ENCODE results near the gene SPATA13. TPM values are rescaled to one million over a fixed set of nuclear protein-coding genes. Genes with fewer than 3 reads are reported as not detected.

Gene SPATA13
- total RNA-seq, 1 experiment from 2014 or later = 14.1 TPM

DNA sequence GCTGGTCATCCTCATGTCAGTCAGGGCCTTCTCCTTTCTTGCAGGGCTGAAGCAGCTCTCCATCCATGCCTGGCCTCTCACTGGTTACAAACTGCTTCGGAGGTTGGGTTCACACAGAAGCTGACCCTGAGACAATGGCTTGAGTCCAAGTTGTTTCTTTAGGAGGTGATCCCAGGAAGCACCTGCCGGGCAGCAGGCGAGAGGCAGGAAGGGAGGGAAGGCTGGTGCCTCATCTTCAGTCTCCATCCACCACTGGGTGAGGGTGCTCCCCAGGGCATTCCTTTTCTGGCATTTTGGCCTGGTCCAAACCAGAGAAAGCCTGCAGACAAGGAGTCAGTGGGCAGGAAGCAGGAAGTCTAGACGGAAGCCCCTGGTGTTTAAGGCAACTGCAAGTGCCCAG is 17.6 kb upstream of the SPATA13 start:
- Histone ChIP-seq H3K56ac (ENCODE audit: insufficient read length, low read depth, low read length) (no peak overlapping the region), H2BK120ac (ENCODE audit: low read depth, low read length, poor library complexity, severe bottlenecking) (no peak overlapping the region), H3K79me1 (ENCODE audit: insufficient read depth, low read depth, low read length, poor library complexity, severe bottlenecking) (no peaks in the 10 kb centered on the region), H3K23me2 (ENCODE audit: insufficient read length, low read depth, low read length, poor library complexity, severe bottlenecking) (no peaks in the 10 kb centered on the region), H3K23ac (ENCODE audit: insufficient read length, low read depth, low read length) (no peak overlapping the region), H3T11ph (ENCODE audit: low read length) (no peak overlapping the region), H3K27ac (ENCODE audit: insufficient read length, low read depth, low read length) (no peak overlapping the region), H3K9me3 (ENCODE audit: control insufficient read depth, low read depth, low read length) (no peaks in the 10 kb centered on the region), H2BK20ac (ENCODE audit: low read depth, low read length, poor library complexity, severe bottlenecking) (no peak overlapping the region), H2AFZ (ENCODE audit: low read length) (no peak overlapping the region), H2AK5ac (ENCODE audit: insufficient read length, low read length) (no peak overlapping the region), H4K20me1 (ENCODE audit: control insufficient read depth, insufficient read depth, insufficient read length) (no peaks in the 10 kb centered on the region), H3K9ac (ENCODE audit: extremely low read depth, insufficient read length, low read length) (no peak overlapping the region), H3K79me2 (ENCODE audit: insufficient read depth, low read length) (no peaks in the 10 kb centered on the region), H4K5ac (ENCODE audit: insufficient read length, low read depth, low read length) (no peak overlapping the region), H2BK15ac (ENCODE audit: low read depth, low read length) (no peak overlapping the region), H3K4me2 (ENCODE audit: insufficient read depth, insufficient read length, low read length) (no peak overlapping the region), H2BK12ac (ENCODE audit: insufficient read length, low read depth, low read length) (no peak overlapping the region), H3K14ac (ENCODE audit: insufficient read depth, low read length) (no peak overlapping the region), H2BK5ac (ENCODE audit: insufficient read length, low read length) (no peak overlapping the region), H3K4me1 (ENCODE audit: insufficient read depth, low read length) (peaks cover 9% of the 10 kb centered on the region; the same call in 1 of the 2 replicates), H4K91ac (ENCODE audit: insufficient read length, low read depth, low read length) (no peak overlapping the region), H3K18ac (ENCODE audit: insufficient read length, low read depth, low read length) (no peak overlapping the region), H3K4ac (ENCODE audit: low read depth, low read length) (no peak overlapping the region), H4K8ac (replicated peaks; ENCODE audit: insufficient read length, low read depth, low read length) (no peak overlapping the region), H3K27me3 (ENCODE audit: insufficient read depth, low read length) (no peaks in the 10 kb centered on the region; the same call in 1 of the 2 replicates)
- no CpG with 5 or more reads among the region's 4 CpGs for WGBS (ENCODE audit: extremely low coverage, insufficient read length, low lambda C conversion rate)
- TF ChIP-seq, protein P1, sequence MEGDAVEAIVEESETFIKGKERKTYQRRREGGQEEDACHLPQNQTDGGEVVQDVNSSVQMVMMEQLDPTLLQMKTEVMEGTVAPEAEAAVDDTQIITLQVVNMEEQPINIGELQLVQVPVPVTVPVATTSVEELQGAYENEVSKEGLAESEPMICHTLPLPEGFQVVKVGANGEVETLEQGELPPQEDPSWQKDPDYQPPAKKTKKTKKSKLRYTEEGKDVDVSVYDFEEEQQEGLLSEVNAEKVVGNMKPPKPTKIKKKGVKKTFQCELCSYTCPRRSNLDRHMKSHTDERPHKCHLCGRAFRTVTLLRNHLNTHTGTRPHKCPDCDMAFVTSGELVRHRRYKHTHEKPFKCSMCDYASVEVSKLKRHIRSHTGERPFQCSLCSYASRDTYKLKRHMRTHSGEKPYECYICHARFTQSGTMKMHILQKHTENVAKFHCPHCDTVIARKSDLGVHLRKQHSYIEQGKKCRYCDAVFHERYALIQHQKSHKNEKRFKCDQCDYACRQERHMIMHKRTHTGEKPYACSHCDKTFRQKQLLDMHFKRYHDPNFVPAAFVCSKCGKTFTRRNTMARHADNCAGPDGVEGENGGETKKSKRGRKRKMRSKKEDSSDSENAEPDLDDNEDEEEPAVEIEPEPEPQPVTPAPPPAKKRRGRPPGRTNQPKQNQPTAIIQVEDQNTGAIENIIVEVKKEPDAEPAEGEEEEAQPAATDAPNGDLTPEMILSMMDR (conservative IDR thresholded peaks at IDR 0.05) = no peak
- H3K27ac Mint-ChIP-seq = no peak overlapping the region
- H3K36me3 Mint-ChIP-seq (ENCODE audit: insufficient read depth in 1 of 3, low read depth in 3 of 3) = no peaks in the 10 kb centered on the region
- peaks cover 31 to 39% of the 10 kb centered on the region in 2 experiments for H3K4me1 Mint-ChIP-seq
- no peak for DNase-seq
- H3K4me3 Mint-ChIP-seq = no peak overlapping the region
- peaks cover 34% of the 10 kb centered on the region for H3K27me3 Mint-ChIP-seq (ENCODE audit: low read depth)
- H3K9me3 Mint-ChIP-seq = no peaks in the 10 kb centered on the region

Measured in H9 (cell line).